H7 (cell line): ENCODE measurements around the gene OLAH. TPM values are rescaled to one million over a fixed set of nuclear protein-coding genes. Genes with fewer than 3 reads are reported as not detected.
A peak's percentile ranks its signal among the peaks of the same experiment; 100 is the strongest.

Experiments
- DNase-seq: peaks from one replicate; pipeline ENCODE4 v3.0.0; 2012
- H3K27me3 ChIP-seq: 2 replicates; pipeline ENCODE4 v1.6.0; 2011; ENCODE audit warnings: mild to moderate bottlenecking, low read length; ENCODE audit not compliant: control insufficient read depth, insufficient read depth
- H3K36me3 ChIP-seq: replicated peaks from 2 replicates; pipeline ENCODE4 v1.5.1; 2011; ENCODE audit warnings: low read length; ENCODE audit not compliant: control insufficient read depth, insufficient read depth
- H3K4me3 ChIP-seq: 2 replicates; pipeline ENCODE4 v1.5.1; 2011; ENCODE audit warnings: low read depth, mild to moderate bottlenecking, control low read depth, low read length, moderate library complexity; ENCODE audit not compliant: insufficient read depth
- total RNA-seq: library from RNA; depleted of rRNA; stranded (reverse); fragments of >200 nt; shearing (Covaris generic); gene quantifications from 2 replicates; pipeline ENCODE4 v1.2.3, GENCODE V29; 2014

OLAH gene
- total RNA-seq, 1 experiment from 2014 or later, result not detected

DNA sequence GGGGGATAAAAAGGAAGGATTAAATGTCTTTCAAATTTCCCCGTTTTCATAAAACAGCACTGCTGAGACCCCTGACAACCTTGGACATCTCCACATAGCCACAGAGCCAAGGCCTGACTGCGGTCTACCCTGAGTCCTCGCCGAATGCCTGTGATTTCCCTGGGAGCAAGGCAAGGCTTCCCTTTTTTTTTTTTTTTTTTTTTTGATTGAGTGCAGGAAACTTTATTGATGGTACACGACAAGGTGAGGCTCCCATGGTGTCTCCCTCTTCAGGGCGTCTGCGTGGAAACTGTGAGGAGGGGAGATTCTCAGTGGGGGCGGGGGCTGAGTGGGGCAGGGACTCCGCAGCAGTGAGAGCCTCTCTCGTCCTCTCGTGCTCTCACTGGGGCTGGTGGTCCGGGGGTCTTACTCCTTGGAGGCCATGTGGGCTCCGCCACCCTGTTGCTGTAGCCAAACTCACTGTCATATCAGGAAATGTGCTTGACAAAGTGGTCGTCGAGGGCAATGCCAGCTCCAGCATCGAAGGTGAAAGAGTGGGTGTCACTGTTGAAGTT lies 49.2 kb downstream of the OLAH start:
- H3K27me3 ChIP-seq, result peaks cover 3% of the 10 kb centered on the region; the same call in 1 of the 2 replicates
- no peak overlapping the region for H3K4me3 ChIP-seq
- no peaks in the 10 kb centered on the region for H3K36me3 ChIP-seq
- no peak for DNase-seq

DNA sequence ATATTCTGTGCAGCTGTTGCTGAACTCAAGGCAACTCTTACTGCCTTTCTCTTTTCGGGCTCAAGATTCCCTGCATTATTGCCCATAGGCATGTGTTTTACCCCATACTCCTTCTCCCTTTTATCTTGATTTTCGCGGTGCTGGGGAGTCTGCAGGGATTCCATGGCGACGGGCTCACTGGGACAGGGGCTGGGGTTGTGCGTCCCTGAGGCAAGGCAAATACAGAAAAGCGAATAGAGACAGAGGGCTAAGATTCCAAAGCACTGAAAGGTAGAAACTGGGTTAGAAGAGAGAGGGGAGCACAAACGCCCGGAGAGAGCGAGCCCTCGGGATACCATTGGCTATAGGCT lies 52.9 kb downstream of the OLAH start:
- Histone ChIP-seq H3K27me3 (peaks cover 3% of the 10 kb centered on the region; the same call in 1 of the 2 replicates), H3K4me3 (peak overlapping the region; percentile 92), H3K36me3 (no peaks in the 10 kb centered on the region)
- DNase-seq, result no peak

DNA sequence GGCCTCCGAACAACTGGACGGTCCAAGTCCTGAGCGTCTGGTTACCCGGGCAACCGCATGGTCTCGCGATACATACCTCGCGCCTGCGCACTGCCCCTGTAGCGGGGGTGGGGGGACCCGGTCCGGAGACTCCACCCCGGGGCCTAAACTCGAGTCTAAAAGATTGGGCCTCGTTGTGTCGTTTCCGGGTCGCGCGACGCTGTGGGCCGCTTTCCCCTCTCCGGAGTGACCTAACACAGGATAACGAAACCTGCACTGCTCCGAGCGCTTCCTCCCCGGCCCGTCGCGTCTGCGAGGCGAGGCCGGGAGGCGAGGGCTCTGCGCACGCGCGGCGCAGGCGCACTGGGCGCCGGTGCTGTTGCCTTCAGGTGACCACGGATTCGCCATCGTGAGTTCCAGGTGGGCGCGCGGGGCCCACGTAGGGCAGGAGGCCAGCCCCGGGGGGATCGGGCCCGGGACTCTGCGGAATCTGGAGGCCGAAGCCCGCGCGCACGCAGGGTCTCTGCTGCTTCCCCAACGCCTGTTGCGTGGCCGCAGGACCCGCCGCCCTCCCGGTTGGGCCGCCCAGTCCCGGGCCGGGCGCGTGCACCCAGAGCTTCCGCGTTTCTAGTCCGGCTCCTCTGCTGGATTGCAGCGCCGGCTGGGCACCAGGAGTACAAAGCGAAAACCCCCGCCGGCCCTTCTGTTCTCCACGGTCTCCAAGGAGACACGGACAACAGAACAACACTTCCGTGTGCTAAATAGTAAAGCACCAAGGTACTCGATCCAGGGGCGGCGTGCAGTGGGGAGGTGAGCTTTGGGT lies 53.5 kb downstream of the OLAH start, which contains the start of gene RPP38:
RPP38 (plus strand) TSS at position 345 of the 802 bp plus-strand sequence. CDS start 5,960 bp downstream, outside the sequence.
- Histone ChIP-seq H3K4me3 (peak within 1 kb of the TSS; percentile 92), H3K36me3 (peaks cover under 1% of the 10 kb centered on the region; the same call in 1 of the 2 replicates), H3K27me3 (peaks cover 3% of the 10 kb centered on the region; the same call in 1 of the 2 replicates)
- peak; percentile 99 for DNase-seq

DNA sequence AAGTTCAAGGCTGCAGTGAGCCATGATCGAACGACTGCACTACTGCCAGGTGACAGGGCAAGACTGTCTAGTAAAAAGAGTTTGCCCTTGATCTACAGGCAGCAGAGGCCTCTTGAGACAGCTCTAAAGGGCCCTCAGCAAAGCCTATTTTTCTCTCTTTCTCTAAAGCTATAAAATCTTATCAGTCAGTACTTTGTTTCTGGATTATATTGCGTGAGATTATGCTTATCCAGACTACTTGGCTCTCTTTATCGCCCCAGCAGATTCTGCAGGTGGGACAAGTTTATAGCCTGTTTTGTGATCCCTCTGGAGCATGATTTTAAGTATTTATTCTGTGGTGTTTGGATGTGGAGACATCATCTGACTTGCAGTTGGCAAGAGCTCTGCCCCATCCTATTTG lies 56.1 kb downstream of the OLAH start:
- Histone ChIP-seq H3K36me3 (peaks cover 9% of the 10 kb centered on the region), H3K4me3 (no peak overlapping the region), H3K27me3 (peaks cover 2% of the 10 kb centered on the region; the same call in 1 of the 2 replicates)
- no peak for DNase-seq

DNA sequence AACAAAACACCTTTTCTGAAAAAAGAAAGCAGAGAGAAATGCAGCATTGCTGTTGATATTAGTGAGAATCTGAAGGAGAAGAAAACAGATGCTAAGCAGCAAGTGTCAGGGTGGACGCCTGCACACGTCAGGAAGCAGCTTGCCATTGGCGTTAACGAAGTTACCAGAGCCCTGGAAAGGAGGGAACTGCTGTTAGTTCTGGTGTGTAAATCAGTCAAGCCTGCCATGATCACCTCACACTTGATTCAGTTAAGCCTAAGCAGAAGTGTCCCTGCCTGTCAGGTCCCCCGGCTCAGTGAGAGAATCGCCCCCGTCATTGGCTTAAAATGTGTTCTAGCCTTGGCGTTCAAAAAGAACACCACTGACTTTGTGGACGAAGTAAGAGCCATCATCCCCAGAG lies 59.8 kb downstream of the OLAH start:
- peaks cover 9% of the 10 kb centered on the region for H3K36me3 ChIP-seq
- H3K27me3 ChIP-seq, result no peaks in the 10 kb centered on the region
- no peak for DNase-seq
- H3K4me3 ChIP-seq, result no peak overlapping the region

DNA sequence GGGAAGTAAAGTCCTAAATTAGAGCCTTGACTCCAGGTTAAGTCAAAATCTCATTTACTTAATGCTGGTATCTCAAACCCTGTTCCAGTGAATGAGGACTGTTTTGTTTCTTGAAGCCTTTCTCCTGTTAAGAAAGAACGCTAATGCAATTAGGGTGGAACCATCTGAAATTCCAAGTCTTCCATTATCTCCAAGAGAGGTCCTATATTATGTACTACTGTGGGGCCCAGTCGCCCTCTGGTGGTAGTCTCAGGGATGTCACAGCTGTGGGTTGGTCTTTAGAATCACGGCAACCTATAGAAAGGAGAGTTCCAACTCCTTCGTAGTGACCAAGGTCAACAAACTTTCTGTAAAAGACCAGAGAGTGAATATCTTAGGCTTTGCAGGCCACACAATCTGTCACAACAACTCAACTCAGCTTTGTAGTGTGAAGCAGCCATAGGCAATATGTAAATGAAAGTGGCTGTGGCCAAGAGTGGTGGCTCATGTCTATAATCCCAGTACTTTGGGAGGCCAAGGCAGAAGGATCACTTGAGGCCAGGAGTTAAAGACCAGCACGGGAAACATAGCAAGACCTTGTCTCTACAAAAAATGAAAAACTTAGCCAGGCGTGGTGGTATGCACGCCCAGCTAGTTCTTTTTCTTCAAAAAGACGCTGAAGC lies 62.7 kb downstream of the OLAH start:
- H3K4me3 ChIP-seq, result no peak overlapping the region
- no peaks in the 10 kb centered on the region for H3K27me3 ChIP-seq
- H3K36me3 ChIP-seq, result peaks cover 9% of the 10 kb centered on the region
- peak; percentile 75 for DNase-seq

DNA sequence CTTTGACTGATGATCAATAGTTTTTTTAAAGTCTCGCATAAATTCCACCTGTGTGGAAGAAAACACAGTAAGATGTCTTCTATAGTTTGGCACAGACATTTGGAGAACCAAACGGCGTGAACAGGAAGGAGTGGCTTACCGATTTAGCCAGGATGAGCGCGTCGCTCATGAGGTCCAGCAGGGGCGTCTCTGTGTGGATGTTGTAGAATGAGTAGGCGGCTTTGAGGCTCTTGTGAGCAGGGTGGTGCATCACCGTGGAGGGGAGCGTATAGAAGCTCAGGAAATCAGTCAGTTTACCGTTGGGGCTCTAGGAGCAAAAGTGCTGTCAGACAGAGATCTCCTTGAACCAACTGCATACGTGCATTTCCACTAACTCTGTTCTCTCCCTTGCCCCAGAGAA lies 68.9 kb downstream of the OLAH start:
- Histone ChIP-seq H3K36me3 (no peaks in the 10 kb centered on the region; the same call in 1 of the 2 replicates), H3K27me3 (no peaks in the 10 kb centered on the region), H3K4me3 (no peak overlapping the region)
- peak; percentile 59 for DNase-seq

DNA sequence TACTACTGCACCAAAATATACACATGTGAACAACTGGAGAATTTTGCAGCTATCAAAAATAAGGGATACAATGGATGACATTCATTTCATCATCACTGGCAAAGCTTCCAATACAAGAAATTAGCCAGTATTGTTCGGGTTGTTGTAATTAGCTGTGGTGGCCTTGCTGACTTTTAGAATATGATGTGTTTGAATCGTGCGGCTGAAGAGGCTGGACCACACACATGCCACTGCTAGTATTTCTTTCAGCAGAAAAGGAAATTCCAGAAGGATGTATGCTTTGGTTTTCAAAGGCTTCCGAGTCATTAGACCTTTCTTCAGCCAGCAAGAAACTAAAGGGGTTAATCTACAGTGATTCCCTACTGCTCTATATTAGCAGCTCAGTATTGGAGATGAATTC lies 70.0 kb downstream of the OLAH start:
- H3K27me3 ChIP-seq, result no peaks in the 10 kb centered on the region
- no peaks in the 10 kb centered on the region for H3K36me3 ChIP-seq
- DNase-seq, result no peak
- no peak overlapping the region for H3K4me3 ChIP-seq

DNA sequence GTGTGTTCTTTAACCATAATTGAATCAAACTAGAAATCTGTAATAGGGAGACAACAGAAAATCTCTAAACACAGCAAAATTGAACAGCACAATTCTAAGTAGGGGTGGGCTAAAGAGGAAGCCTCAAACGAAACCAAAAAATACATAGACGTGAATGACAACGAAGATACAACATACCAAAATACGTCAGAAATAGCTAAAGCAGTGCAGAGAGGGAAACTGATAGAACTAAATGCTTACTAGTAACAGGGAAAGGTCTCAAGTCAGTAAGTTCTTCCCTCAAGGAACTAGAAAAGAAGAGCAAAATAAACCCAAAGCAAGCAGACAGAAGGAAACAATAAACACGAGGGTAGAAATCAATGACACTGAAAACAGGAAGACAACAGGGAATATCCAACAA lies 72.5 kb downstream of the OLAH start:
- Histone ChIP-seq H3K36me3 (peaks cover 5% of the 10 kb centered on the region), H3K27me3 (no peaks in the 10 kb centered on the region), H3K4me3 (no peak overlapping the region)
- DNase-seq, result no peak

DNA sequence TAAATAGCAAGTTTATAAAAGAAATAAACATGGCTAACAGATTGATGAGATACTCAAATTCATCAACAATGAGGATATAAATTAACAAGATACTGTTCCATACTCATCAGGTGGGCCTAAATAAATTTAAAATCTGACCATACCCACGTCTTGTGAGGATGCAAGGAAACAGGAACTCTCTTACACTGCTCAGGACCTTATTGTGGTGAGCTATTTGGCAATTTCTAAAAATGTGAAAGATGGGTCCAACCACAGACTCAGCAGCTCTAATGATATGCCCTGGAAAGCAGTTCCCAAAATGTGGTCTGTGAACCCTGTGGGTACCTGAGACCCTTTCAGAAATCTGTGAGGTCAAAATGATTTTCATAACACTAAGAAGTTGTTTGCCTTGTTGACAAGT lies 74.9 kb downstream of the OLAH start:
- no peak for DNase-seq
- peaks cover 5% of the 10 kb centered on the region for H3K36me3 ChIP-seq
- H3K27me3 ChIP-seq, result no peaks in the 10 kb centered on the region
- H3K4me3 ChIP-seq, result no peak overlapping the region

DNA sequence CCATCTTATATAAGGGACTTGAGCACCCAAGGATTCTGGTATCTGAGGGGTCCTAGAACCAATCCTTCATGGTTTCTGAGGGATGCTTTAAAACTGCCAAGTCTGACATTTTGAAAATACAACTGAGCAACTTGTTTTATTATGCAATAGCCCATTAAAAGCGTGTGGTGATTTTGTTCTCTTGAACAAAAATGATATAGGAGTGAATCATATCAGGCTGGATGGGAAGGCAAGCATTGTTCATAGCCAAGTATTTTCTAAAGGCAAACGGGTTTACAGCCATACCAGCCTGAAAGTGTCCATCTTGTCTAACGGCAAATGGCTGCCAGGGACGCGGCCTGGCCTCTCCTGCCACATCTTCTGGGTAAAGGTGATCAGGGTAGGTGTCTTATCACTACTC lies 76.8 kb downstream of the OLAH start:
- Histone ChIP-seq H3K27me3 (no peaks in the 10 kb centered on the region), H3K4me3 (no peak overlapping the region), H3K36me3 (peaks cover 5% of the 10 kb centered on the region)
- DNase-seq, result no peak

DNA sequence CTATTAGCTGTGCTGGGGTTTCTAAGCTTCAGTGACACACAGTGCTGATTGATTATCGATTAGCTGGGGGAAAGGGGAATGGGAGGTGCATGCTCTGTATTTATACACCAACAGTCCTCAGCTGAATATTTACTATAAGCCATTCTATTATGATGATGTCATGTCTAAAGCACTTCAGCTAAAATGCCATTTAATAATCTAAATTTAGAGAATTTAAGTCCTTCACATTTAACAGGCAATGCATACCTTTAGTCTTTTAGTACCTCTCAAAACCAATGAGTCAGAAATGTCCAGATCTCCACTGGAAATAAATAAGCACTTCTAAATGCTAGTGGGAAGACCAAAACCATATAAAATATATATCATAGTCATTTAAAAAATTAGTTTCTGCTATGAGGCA lies 78.0 kb downstream of the OLAH start:
- no peak for DNase-seq
- Histone ChIP-seq H3K36me3 (peaks cover 7% of the 10 kb centered on the region), H3K27me3 (no peaks in the 10 kb centered on the region), H3K4me3 (no peak overlapping the region)

DNA sequence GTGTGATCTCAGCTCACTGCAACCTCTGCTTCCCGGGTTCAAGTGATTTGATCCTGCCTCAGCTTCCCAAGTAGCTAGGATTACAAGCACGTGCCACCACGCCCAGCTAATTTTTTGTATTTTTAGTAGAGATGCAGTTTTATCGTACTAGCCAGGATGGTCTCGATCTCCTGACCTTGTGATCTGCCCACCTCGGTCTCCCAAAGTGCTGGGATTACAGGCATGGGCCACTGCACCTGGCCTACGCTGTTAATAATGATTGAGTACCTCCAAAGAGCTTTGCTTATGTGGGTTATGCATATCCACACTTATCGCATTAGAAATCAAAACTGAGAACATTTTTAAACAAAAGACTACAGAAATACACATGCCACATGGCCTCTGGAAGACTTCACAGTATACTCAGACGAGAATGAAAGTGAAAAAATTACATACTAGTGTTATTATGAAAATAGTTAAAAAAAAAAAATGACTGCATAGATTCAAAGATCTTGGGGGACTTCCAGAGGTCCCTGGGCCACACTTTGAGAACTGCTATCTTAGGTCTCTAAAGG lies 78.8 kb downstream of the OLAH start:
- Histone ChIP-seq H3K27me3 (no peaks in the 10 kb centered on the region), H3K36me3 (peaks cover 7% of the 10 kb centered on the region), H3K4me3 (no peak overlapping the region)
- no peak for DNase-seq
